HL-60 (cell line): ENCODE results near the gene OIP5.
"Not testable (repeated sequence)": the region's sequence is repeated elsewhere in the genome, so short reads cannot be mapped to it uniquely, and the experiment has no call there.

Source experiments
- CTCF ChIP-seq: IDR thresholded peaks from one replicate; pipeline ENCODE4 v1.5.1; 2011; ENCODE audit warnings: low read length, control low read depth, inconsistent platforms; ENCODE audit not compliant: insufficient read depth
- POLR2AphosphoS5 ChIP-seq: IDR thresholded peaks from 2 replicates; pipeline ENCODE4 v1.6.1; 2012; ENCODE audit warnings: low read depth
- REST ChIP-seq: IDR thresholded peaks from 2 replicates; pipeline ENCODE4 v1.6.1; 2012; ENCODE audit warnings: low read depth; ENCODE audit not compliant: insufficient replicate concordance

- not testable (repeated sequence) for TF ChIP-seq CTCF, REST, POLR2AphosphoS5
Observed at GRCh38 chr15:41320805-41321330, 11.5 kb downstream of the OIP5 start.
